ENCODE results near the gene VAV1. TPM values are rescaled to one million over a fixed set of nuclear protein-coding genes. Genes with fewer than 3 reads are reported as not detected.

Gene VAV1
- total and polyA plus RNA-seq, 12 donors, result 1.1 to 21.1 (median 9.1) TPM

DNA sequence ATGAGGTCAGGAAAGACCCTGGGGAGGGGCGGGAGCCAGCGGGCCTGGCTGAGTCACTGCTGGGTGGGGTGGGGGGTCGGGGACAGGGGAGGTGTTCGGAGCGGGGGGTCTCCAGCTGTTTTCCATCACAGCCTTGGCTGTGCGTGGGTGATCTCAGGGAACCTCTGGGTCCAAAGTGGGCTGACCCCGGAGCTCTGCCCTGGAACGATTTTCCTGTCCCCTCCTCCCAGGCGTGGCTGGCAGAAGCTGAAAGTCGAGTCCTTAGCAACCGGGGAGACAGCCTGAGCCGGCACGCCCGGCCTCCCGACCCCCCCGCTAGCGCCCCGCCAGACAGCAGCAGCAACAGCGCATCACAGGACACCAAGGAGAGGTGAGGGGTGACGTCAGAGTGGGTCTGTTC is 22.4 kb upstream of the VAV1 start:
- no peak overlapping the region for H3K4me3 ChIP-seq
- DNase-seq, result peak in 1 of 7 donors; percentile 20
- H3K4me1 ChIP-seq (replicated peaks in 1 of 2), result peaks cover 10 to 14% of the 10 kb centered on the region in 2 donors
- whole genome bisulfite sequencing, 4 donors, result 80 to 93% (median 81%) methylated on average over 1 to 20 of the region's 20 CpGs
- H3K36me3 ChIP-seq (replicated peaks in 1 of 2), result peaks cover 0 to 57% of the 10 kb centered on the region in 2 donors
- H3K27me3 ChIP-seq, result no peaks in the 10 kb centered on the region
- TF ChIP-seq CTCF (IDR thresholded peaks at IDR 0.05), result no peak
- no peak for TF ChIP-seq POLR2A (IDR thresholded peaks at IDR 0.05)
- H3K9me3 ChIP-seq (replicated peaks in 1 of 3), result no peaks in the 10 kb centered on the region
- H3K27ac ChIP-seq, result peak overlapping the region in 1 of 5 donors; percentile 27
- intact Hi-C loops (cut with DNase I), result loop anchor here in 1 of 2 donors (10.0 kb wide), 1 partner anchor 105 kb away; no protein-coding TSS in a partner anchor

DNA sequence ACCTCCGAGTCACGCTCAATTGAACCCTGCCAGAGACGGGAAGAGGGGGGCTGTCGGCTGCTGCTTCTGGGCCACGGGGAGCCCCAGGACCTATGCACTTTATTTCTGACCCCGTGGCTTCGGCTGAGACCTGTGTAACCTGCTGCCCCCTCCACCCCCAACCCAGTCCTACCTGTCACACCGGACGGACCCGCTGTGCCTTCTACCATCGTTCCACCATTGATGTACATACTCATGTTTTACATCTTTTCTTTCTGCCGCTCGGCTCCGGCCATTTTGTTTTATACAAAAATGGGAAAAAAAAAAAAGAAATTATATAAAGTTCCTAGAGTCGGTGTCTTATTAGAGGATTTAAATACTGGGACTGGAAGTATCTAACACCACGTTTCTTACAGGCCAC is 21.3 kb upstream of the VAV1 start:
- H3K36me3 ChIP-seq (replicated peaks in 1 of 2), result peaks cover 0 to 55% of the 10 kb centered on the region in 2 donors
- H3K4me3 ChIP-seq, result no peak overlapping the region
- no peak for DNase-seq
- H3K27me3 ChIP-seq, result no peaks in the 10 kb centered on the region
- H3K9me3 ChIP-seq (replicated peaks in 1 of 3), result no peaks in the 10 kb centered on the region
- H3K27ac ChIP-seq, result no peak overlapping the region
- 95 to 96% (median 95%) methylated on average over 16 of the region's 16 CpGs for WGBS, 4 donors
- TF ChIP-seq POLR2A (IDR thresholded peaks at IDR 0.05), result no peak
- TF ChIP-seq CTCF (IDR thresholded peaks at IDR 0.05), result no peak
- intact Hi-C loops (cut with DNase I), result loop anchor here in 1 of 2 donors (10.0 kb wide), 1 partner anchor 104 kb away; no protein-coding TSS in a partner anchor
- peaks cover 6 to 9% of the 10 kb centered on the region in 2 donors for H3K4me1 ChIP-seq (replicated peaks in 1 of 2)

DNA sequence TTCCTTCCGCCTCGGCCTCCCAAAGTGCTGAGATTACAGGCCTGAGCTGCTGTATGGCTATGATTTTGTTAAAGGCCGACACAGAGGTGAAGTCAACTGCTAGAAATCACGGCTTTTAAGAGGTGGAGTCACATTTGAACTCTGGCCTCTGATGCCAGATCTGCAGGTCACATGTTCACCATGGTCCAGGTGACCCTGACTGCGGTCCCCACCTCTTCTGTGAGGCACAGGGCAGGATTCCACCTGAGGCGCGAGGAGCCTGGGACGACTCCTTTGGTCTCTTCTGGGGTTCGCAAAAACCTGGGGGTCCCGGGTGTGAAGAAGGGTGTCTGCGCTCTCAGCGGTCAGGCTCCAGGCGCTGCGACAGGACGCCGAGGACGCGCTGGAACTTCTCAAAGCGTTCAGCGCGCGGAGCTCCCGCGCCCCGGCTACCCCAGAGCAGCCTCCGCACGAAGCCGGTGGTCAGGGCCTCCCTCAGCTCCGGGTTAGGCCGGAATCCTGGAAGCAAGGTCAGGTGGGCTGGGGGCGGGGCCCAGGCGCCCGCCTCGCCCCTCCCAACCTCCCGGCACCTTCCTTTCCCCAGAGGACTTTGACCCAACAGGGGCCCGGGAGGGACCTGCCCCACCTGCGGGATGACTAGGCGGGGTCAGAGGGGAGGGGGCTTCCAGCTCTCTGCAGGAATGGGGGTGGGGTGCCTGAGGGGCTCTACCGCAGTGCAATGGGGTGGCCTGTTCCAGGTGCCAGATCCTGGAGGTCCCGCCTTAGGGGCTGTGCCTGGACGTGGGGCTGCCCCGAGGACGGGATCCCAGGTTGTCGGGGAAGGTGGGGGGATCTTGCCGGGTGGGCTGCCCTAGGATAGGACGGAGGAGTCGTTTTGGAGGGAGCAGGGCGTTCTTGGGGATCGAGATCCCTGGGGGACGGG is 20.0 kb upstream of the VAV1 start:
- H3K27ac ChIP-seq, result peak overlapping the region in 2 of 5 donors; percentile 14 to 85
- H3K4me3 ChIP-seq, result peak overlapping the region in 1 of 4 donors; percentile 53
- TF ChIP-seq CTCF (IDR thresholded peaks at IDR 0.05) (no peak), POLR2A (IDR thresholded peaks at IDR 0.05) (no peak)
- peaks cover 6 to 9% of the 10 kb centered on the region in 2 donors for H3K4me1 ChIP-seq (replicated peaks in 1 of 2)
- no peaks in the 10 kb centered on the region for H3K9me3 ChIP-seq (replicated peaks in 1 of 3)
- no peaks in the 10 kb centered on the region for H3K27me3 ChIP-seq
- 57 to 89% (median 60%) methylated on average over 4 to 50 of the region's 50 CpGs for WGBS, 4 donors
- intact Hi-C loops (cut with DNase I), result loop anchor here in 1 of 2 donors (10.0 kb wide), 1 partner anchor 102 kb away; no protein-coding TSS in a partner anchor
- H3K36me3 ChIP-seq (replicated peaks in 1 of 2), result peaks cover 0 to 42% of the 10 kb centered on the region in 2 donors
- DNase-seq, result peak in 4 of 7 donors; percentile 23 to 34 (median 28)
